Cardiac muscle cell (in vitro differentiated cells and primary cell): ENCODE measurements around the gene PIGP. TPM values are rescaled to one million over a fixed set of nuclear protein-coding genes. Genes with fewer than 3 reads are reported as not detected.

Experiments
- DNase-seq, 2 donors: peaks; one replicate each; pipeline versions ENCODE4 v3.0.0 to v3.0.0-alpha.2; 2010 to 2017; ENCODE audit warnings: low read depth in 1 of 2, low spot score in 1 of 2
- H3K27ac ChIP-seq: fragments of 200-600 bp; sonication (generic); 2 replicates; pipeline ENCODE4 v1.5.1; 2016
- H3K27me3 ChIP-seq: fragments of 200-600 bp; sonication (generic); 2 replicates; pipeline ENCODE4 v1.6.0; 2016; ENCODE audit warnings: control low read depth
- H3K36me3 ChIP-seq: fragments of 200-600 bp; sonication (generic); 2 replicates; pipeline ENCODE4 v1.5.1; 2016; ENCODE audit warnings: control low read depth
- H3K4me1 ChIP-seq: fragments of 200-600 bp; sonication (generic); 2 replicates; pipeline ENCODE4 v1.8.1; 2017; ENCODE audit warnings: low read depth, mild to moderate bottlenecking, mixed run types
- H3K4me3 ChIP-seq: fragments of 200-600 bp; sonication (generic); 2 replicates; pipeline ENCODE4 v1.5.1; 2016; ENCODE audit warnings: mild to moderate bottlenecking
- H3K9me3 ChIP-seq: fragments of 200-600 bp; sonication (generic); 2 replicates; pipeline ENCODE4 v1.5.1; 2017; ENCODE audit warnings: low read depth, mild to moderate bottlenecking, control low read depth
- polyA plus RNA-seq: library from polyadenylated mRNA; unstranded; fragments of >200 nt; fragmentation: Nextera tagmentation; extraction: Ambion mirVana; gene quantifications from 2 replicates; pipeline ENCODE4 v1.2.1, GENCODE V29; 2016
- total RNA-seq: library from RNA; depleted of rRNA; stranded (reverse); fragments of >200 nt; gene quantifications from 2 replicates; pipeline ENCODE4 v1.2.3, GENCODE V29; 2016
- TF ChIP-seq, protein P1 (sequence below): IDR thresholded peaks from 2 replicates; pipeline ENCODE4 v1.5.1; 2012; ENCODE audit warnings: low read depth, mild to moderate bottlenecking, low read length

The PIGP gene
- total and polyA plus RNA-seq, 2 experiments from 2014 or later = 13.8 to 91.5 TPM

DNA sequence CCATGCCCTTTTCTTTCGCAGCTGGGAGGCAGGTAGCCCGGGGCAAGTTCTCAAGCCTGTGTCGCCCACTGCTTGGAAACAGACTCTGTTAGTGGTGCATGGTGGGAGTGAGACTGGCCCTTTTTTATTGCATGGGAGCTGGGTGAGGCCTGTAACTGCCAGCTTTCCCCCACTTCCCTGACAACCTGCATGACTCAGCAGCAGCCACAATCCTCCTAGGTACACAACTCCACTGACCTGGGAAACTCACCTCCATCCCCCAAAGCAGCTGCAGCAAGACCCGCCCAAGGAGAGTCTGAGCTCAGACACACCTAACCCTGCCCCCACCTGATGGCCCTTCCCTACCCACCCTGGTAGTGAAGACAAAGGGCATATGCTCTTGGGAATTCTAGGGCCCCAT is 25.8 kb downstream of the PIGP start:
- Histone ChIP-seq H3K27ac (no peak overlapping the region), H3K36me3 (no peaks in the 10 kb centered on the region), H3K27me3 (no peaks in the 10 kb centered on the region), H3K4me1 (no peaks in the 10 kb centered on the region), H3K9me3 (no peaks in the 10 kb centered on the region), H3K4me3 (no peak overlapping the region)
- no peak for DNase-seq
- TF ChIP-seq, protein P1, sequence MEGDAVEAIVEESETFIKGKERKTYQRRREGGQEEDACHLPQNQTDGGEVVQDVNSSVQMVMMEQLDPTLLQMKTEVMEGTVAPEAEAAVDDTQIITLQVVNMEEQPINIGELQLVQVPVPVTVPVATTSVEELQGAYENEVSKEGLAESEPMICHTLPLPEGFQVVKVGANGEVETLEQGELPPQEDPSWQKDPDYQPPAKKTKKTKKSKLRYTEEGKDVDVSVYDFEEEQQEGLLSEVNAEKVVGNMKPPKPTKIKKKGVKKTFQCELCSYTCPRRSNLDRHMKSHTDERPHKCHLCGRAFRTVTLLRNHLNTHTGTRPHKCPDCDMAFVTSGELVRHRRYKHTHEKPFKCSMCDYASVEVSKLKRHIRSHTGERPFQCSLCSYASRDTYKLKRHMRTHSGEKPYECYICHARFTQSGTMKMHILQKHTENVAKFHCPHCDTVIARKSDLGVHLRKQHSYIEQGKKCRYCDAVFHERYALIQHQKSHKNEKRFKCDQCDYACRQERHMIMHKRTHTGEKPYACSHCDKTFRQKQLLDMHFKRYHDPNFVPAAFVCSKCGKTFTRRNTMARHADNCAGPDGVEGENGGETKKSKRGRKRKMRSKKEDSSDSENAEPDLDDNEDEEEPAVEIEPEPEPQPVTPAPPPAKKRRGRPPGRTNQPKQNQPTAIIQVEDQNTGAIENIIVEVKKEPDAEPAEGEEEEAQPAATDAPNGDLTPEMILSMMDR = no peak

DNA sequence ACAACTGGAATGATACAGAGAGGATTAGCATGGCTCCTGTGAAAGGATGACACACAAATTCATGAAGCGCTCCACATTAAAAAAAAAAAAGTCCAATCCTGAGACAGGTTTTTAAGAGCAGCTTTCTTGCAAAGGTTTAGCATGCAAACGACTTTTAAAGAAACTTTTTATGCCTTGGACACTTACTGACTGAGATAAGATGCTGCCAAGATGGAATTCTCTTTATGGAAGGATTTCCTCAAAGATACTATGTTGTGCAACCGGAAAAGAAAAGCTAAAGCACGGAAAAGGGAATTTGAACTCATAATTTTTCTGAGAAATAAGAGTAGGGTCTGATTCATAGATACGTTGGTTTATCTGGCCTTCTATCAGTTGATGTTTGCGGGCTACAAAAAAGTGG is 27.3 kb downstream of the PIGP start:
- no peak overlapping the region for H3K27ac ChIP-seq
- no peaks in the 10 kb centered on the region for H3K36me3 ChIP-seq
- no peaks in the 10 kb centered on the region for H3K4me1 ChIP-seq
- DNase-seq = peak in 1 of 2 donors; percentile 62
- no peaks in the 10 kb centered on the region for H3K9me3 ChIP-seq
- TF ChIP-seq, protein P1 = no peak
- no peak overlapping the region for H3K4me3 ChIP-seq
- no peaks in the 10 kb centered on the region for H3K27me3 ChIP-seq

DNA sequence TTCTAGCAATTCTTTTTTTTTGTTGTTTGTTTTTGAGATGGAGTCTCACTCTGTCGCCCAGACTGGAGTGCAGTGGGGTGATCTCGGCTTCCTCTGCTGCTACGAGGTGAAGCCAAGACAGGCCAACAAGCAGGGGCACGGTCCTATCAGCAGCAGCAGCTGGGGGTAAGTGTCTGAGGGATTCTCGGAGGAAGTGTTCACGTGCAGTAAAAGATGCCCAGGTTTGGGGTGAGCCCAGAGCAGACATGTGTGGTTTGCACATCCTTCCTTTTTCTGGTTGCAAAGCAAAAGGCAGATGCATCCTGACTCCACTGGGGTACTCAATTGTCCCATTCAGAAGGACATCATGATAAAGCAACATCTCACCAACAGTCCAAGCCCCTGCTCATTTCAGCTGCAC is 27.7 kb downstream of the PIGP start:
- H3K36me3 ChIP-seq = no peaks in the 10 kb centered on the region
- H3K9me3 ChIP-seq = no peaks in the 10 kb centered on the region
- DNase-seq = no peak
- no peak overlapping the region for H3K4me3 ChIP-seq
- H3K4me1 ChIP-seq = no peaks in the 10 kb centered on the region
- TF ChIP-seq, protein P1 = no peak
- H3K27me3 ChIP-seq = no peaks in the 10 kb centered on the region
- no peak overlapping the region for H3K27ac ChIP-seq

DNA sequence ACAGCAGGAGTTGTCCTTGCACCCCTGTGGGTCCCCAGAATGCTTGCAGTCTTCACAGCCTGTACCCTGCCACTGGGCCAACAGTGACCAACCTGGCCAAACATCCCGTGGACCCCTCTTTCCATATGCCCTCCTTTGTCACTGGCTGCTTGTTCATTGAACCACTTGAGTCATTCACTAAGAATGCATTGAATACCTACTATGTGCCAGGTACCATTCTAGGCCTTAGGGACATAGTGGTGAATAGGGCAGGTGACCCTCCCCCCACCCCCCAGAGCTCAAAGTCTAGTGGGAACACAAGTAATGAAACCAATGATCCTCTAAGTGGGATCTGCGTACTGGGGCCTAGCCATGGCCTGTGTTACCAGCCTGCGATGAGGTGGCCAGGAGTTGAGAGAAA is 28.2 kb downstream of the PIGP start:
- Histone ChIP-seq H3K27me3 (no peaks in the 10 kb centered on the region), H3K4me3 (no peak overlapping the region), H3K27ac (no peak overlapping the region), H3K9me3 (no peaks in the 10 kb centered on the region), H3K36me3 (no peaks in the 10 kb centered on the region), H3K4me1 (no peaks in the 10 kb centered on the region)
- no peak for DNase-seq
- TF ChIP-seq, protein P1 = no peak

DNA sequence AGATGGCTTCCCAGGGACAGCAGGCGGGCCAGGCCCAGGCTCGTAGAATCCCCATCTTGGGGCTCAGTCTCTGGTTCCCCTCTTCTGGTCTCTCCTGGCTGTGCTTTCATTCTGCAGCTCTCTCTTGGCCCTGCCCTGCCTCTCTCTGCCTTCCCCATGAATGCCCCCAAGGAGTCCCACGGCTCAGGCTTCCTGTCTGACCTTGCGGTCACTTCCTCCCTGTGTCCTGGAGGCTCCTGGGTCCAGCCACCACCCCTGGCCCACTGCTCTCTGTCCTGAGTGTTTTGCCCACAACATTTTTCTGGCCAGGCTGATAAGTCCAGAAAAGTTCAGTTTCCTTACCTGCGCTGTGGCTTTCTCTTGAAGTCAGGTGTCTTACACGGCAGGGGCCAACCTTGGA is 29.1 kb downstream of the PIGP start:
- H3K9me3 ChIP-seq = no peaks in the 10 kb centered on the region
- H3K27me3 ChIP-seq = no peaks in the 10 kb centered on the region
- H3K4me1 ChIP-seq = no peaks in the 10 kb centered on the region
- no peak for DNase-seq
- no peak overlapping the region for H3K4me3 ChIP-seq
- H3K27ac ChIP-seq = no peak overlapping the region
- H3K36me3 ChIP-seq = no peaks in the 10 kb centered on the region
- TF ChIP-seq, protein P1 = no peak

DNA sequence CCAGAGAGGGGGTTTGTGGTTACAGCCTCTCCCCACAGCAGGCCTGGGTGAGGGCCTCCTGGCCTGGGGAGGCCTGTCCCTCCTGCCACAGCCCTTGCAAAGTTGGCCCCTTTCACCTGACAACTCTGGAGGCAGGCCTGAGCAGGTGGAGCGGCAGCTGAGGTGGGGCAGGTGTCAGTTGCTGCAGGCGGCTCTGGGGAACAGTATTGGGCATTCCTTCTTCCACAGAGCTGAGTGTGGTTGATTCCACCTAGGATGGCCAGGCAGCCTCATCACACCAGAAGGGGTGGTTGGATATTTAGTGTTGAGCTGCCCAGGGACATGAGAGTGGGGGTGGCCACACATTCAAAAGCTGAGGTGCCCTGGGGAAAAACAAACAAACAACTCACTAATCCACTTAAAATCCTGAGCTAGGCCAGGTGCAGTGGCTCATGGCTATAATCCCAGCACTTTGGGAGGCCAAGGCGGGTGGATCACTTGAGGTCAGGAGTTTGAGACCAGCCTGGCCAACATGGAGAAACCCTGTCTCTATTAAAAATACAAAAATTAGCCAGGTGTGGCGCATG is 31.1 kb downstream of the PIGP start:
- Histone ChIP-seq H3K36me3 (no peaks in the 10 kb centered on the region), H3K27ac (no peak overlapping the region), H3K9me3 (no peaks in the 10 kb centered on the region), H3K4me1 (no peaks in the 10 kb centered on the region), H3K4me3 (no peak overlapping the region), H3K27me3 (no peaks in the 10 kb centered on the region)
- DNase-seq = no peak
- TF ChIP-seq, protein P1 = no peak
